Heart left ventricle (tissue), 16 donors: ENCODE results near the gene RUFY4. TPM values are rescaled to one million over a fixed set of nuclear protein-coding genes. Genes with fewer than 3 reads are reported as not detected.

Experiments used
- ATAC-seq, 4 donors: fragments of 200-7000 bp; cut with Tn5 transposase; one replicate each; pipeline ENCODE4 v1.9.1; 2020 to 2022; ENCODE audit warnings: moderate library complexity in 4 of 4, mild to moderate bottlenecking in 3 of 4, moderate number of reproducible peaks in 1 of 4
- DNase-seq, 5 donors: peaks; one replicate each; pipeline ENCODE4 v3.0.0-alpha.2; 2020
- H3K27ac ChIP-seq, 12 donors: fragments of 200-600 bp; sonication (generic) in 4 of 12; one replicate each; pipeline versions ENCODE4 v1.5.0 to v1.8.0; 2016 to 2022; ENCODE audit warnings: mild to moderate bottlenecking in 2 of 12
- H3K27me3 ChIP-seq, 9 donors: fragments of 200-600 bp; sonication (generic) in 2 of 9; one replicate each; pipeline versions ENCODE4 v1.5.1 to v1.8.0; 2016 to 2022; ENCODE audit warnings: mild to moderate bottlenecking in 3 of 9
- H3K36me3 ChIP-seq, 9 donors: fragments of 200-600 bp; sonication (generic) in 2 of 9; one replicate each; pipeline versions ENCODE4 v1.5.0 to v1.8.0; 2018 to 2022; ENCODE audit warnings: mild to moderate bottlenecking in 2 of 9
- H3K4me1 ChIP-seq, 12 donors: fragments of 200-600 bp; sonication (generic) in 4 of 12; one replicate each; pipeline versions ENCODE4 v1.5.0 to v1.8.0; 2016 to 2022; ENCODE audit warnings: mild to moderate bottlenecking in 3 of 12
- H3K4me3 ChIP-seq, 12 donors: fragments of 200-600 bp; sonication (generic) in 4 of 12; one replicate each; pipeline versions ENCODE4 v1.5.0 to v1.8.0; 2017 to 2022; ENCODE audit warnings: mild to moderate bottlenecking in 9 of 12, moderate library complexity in 4 of 12
- H3K9me3 ChIP-seq, 12 donors: fragments of 200-600 bp; sonication (generic) in 4 of 12; one replicate each; pipeline versions ENCODE4 v1.5.0 to v1.8.0; 2016 to 2022; ENCODE audit warnings: mild to moderate bottlenecking in 1 of 12
- POLR2A ChIP-seq, 2 donors: fragments of 450-650 bp; IDR thresholded peaks; one replicate each; pipeline ENCODE4 v1.6.1; 2017; ENCODE audit warnings: antibody characterized with exemption in 2 of 2, mild to moderate bottlenecking in 2 of 2, moderate library complexity in 2 of 2
- WGBS, 4 donors: extraction: QIAGEN DNeasy Blood & Tissue Kit in 2 of 4; methylation state at CpG; one replicate each; pipeline versions ENCODE4 v1.1.5 to v1.1.7; 2013 to 2018; 5-methylcytosine and 5-hydroxymethylcytosine counted together
- intact Hi-C, 10 donors: fragments of 100-400 bp; cut with DNase I; formaldehyde crosslinking; loops; one replicate each; pipeline versions ENCODE4 v1.11.1 to v1.14.2; 2022
- polyA plus RNA-seq, 2 donors: library from polyadenylated mRNA; stranded (reverse); fragments of 200-250 nt; gene quantifications; one replicate each; pipeline ENCODE4 v1.2.3, GENCODE V29; 2013
- total RNA-seq, 9 donors: library from RNA; depleted of rRNA in 2 of 9; stranded (reverse); fragments of >200 nt in 2 of 9; fragmentation: NEBNext Ultra II Directional in 3 of 9; extraction: Animal tissue kit (Norgen Biotek cat#: 25700) in 3 of 9; gene quantifications; one replicate each; pipeline versions ENCODE4 v1.1.0 to v1.2.4, GENCODE V29; 2016 to 2023
- TF ChIP-seq, protein P1 (sequence below), 12 donors: fragments of 200-600 bp; sonication (generic) in 4 of 12; IDR thresholded peaks; one replicate each; pipeline versions ENCODE4 v1.5.0 to v1.8.0; 2018 to 2022; ENCODE audit warnings: antibody characterized with exemption in 12 of 12, mild to moderate bottlenecking in 5 of 12
- donor health status: ischemic (EF 13 %, LVEDD 7.1; RV severe dilation, severe dysfunction).
- donor health status: healthy with polysubstance abuse.
- donor health status: DM: no; HTN: yes; CAD: no.
- donor health status: DM: no; HTN: no; CAD: no.
- donor health status: ischemic (EF 25% LVEDD 6.9; RV normal size, moderate dysfunction).
- donor health status: ischemic (EF 25% LVEDD 5.7; RV mildly dilated, moderate dysfunction).
- donor health status: healthy.
- donor health status: DM: yes; HTN: yes; CAD: no.
- donor health status: ischemic (EF 35%, LVEDD 5.7; RV mildly dilated, moderate dysfunction).
- donor health status: nonischemic (EF 11% LVEDD 7.7; RV severe dilation, severe dysfunction).
- donor health status: DM: yes; HTN: yes; CAD: no.
- donor health status: PGD.
- donor health status: ischemic (EF 29% LVEDD 5.4; RV normal size, mild dysfunction).
- donor health status: nonischemic (EF 23%, LVEDD 6.1; RV moderate dilation, normal function).

RUFY4 gene
- total and polyA plus RNA-seq, 11 donors: 0.11 to 1.0 (median 0.14) TPM; not detected in 8

- no peak for ATAC-seq
Observed at GRCh38 chr2:218137514-218137913, 68.5 kb downstream of the RUFY4 start.

GRCh38 chr2:218138047-218138446, 69.0 kb downstream of the RUFY4 start:
- TF ChIP-seq, protein P1, sequence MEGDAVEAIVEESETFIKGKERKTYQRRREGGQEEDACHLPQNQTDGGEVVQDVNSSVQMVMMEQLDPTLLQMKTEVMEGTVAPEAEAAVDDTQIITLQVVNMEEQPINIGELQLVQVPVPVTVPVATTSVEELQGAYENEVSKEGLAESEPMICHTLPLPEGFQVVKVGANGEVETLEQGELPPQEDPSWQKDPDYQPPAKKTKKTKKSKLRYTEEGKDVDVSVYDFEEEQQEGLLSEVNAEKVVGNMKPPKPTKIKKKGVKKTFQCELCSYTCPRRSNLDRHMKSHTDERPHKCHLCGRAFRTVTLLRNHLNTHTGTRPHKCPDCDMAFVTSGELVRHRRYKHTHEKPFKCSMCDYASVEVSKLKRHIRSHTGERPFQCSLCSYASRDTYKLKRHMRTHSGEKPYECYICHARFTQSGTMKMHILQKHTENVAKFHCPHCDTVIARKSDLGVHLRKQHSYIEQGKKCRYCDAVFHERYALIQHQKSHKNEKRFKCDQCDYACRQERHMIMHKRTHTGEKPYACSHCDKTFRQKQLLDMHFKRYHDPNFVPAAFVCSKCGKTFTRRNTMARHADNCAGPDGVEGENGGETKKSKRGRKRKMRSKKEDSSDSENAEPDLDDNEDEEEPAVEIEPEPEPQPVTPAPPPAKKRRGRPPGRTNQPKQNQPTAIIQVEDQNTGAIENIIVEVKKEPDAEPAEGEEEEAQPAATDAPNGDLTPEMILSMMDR (IDR thresholded peaks at IDR 0.05): no peak
- no peak for TF ChIP-seq POLR2A (IDR thresholded peaks at IDR 0.05)
- Histone ChIP-seq H3K36me3 (no peaks in the 10 kb centered on the region), H3K27ac (no peak overlapping the region), H3K27me3 (peaks cover 0 to 23% (median 0%) of the 10 kb centered on the region in 9 donors), H3K4me3 (no peak overlapping the region), H3K4me1 (no peaks in the 10 kb centered on the region), H3K9me3 (no peaks in the 10 kb centered on the region)
- ATAC-seq (no peak), DNase-seq (no peak)
- intact Hi-C loops: no loop called here
- 68 to 82% (median 74%) methylated on average over 4 of the region's 4 CpGs for WGBS, 4 donors

More at GRCh38 chr2:218137514-218137913, 68.5 kb downstream of the RUFY4 start:
- Histone ChIP-seq H3K9me3 (no peaks in the 10 kb centered on the region), H3K4me1 (no peaks in the 10 kb centered on the region), H3K27ac (no peak overlapping the region), H3K36me3 (no peaks in the 10 kb centered on the region), H3K27me3 (peaks cover 0 to 23% (median 0%) of the 10 kb centered on the region in 9 donors), H3K4me3 (no peak overlapping the region)
- 42 to 73% (median 66%) methylated on average over 3 of the region's 3 CpGs for WGBS, 4 donors
- DNase-seq: no peak
- intact Hi-C loops: no loop called here
- TF ChIP-seq, protein P1 (IDR thresholded peaks at IDR 0.05): no peak
- TF ChIP-seq POLR2A (IDR thresholded peaks at IDR 0.05): no peak

Other genes with a start within 250 kb of the RUFY4 start
- 100 to 1,000 TPM; 513 to 899 (median 742) TPM for gene TNS1, start 66.3 kb upstream of the RUFY4 start, total RNA-seq
- gene TNS1, start 66.3 kb upstream of the RUFY4 start, polyA plus RNA-seq: 100 to 1,000 TPM; 243 to 339 TPM
- 1 to 10 TPM in 2 of 9 donors, under 1 TPM in 7; 0.27 to 2.0 (median 0.56) TPM for gene CXCR2, start 56.8 kb downstream of the RUFY4 start, total RNA-seq
- under 1 TPM; 0.11 to 0.19 TPM for gene CXCR2, start 56.8 kb downstream of the RUFY4 start, polyA plus RNA-seq
- 1 to 10 TPM in 2 of 9 donors, under 1 TPM in 7; 0.23 to 1.9 (median 0.59) TPM for gene CXCR1, start 97.7 kb downstream of the RUFY4 start, total RNA-seq
- under 1 TPM; 0.08 to 0.22 TPM for gene CXCR1, start 97.7 kb downstream of the RUFY4 start, polyA plus RNA-seq
- gene ARPC2, start 147.9 kb downstream of the RUFY4 start, total RNA-seq: 100 to 1,000 TPM; 126 to 278 (median 139) TPM
- 100 to 1,000 TPM in 1 of 2 donors, 10 to 100 TPM in 1; 64.9 to 223 TPM for gene ARPC2, start 147.9 kb downstream of the RUFY4 start, polyA plus RNA-seq
- gene GPBAR1, start 191.8 kb downstream of the RUFY4 start, total RNA-seq: 1 to 10 TPM in 6 of 9 donors, under 1 TPM in 3; 0.52 to 4.7 (median 1.2) TPM
- 1 to 10 TPM in 1 of 2 donors, under 1 TPM in 1; 1.00 to 1.8 TPM for gene GPBAR1, start 191.8 kb downstream of the RUFY4 start, polyA plus RNA-seq
- gene AAMP, start 200.9 kb downstream of the RUFY4 start, total RNA-seq: 100 to 1,000 TPM in 2 of 9 donors, 10 to 100 TPM in 7; 51.6 to 127 (median 58.0) TPM
- gene AAMP, start 200.9 kb downstream of the RUFY4 start, polyA plus RNA-seq: 100 to 1,000 TPM in 1 of 2 donors, 10 to 100 TPM in 1; 58.6 to 150 TPM
- gene PNKD, start 201.3 kb downstream of the RUFY4 start, total RNA-seq: 10 to 100 TPM; 53.8 to 78.7 (median 72.5) TPM
- gene PNKD, start 201.3 kb downstream of the RUFY4 start, polyA plus RNA-seq: 100 to 1,000 TPM in 1 of 2 donors, 10 to 100 TPM in 1; 54.6 to 146 TPM
- gene TMBIM1, start 223.2 kb downstream of the RUFY4 start, total RNA-seq: 100 to 1,000 TPM in 7 of 9 donors, 10 to 100 TPM in 2; 89.1 to 173 (median 126) TPM
- gene TMBIM1, start 223.2 kb downstream of the RUFY4 start, polyA plus RNA-seq: 100 to 1,000 TPM in 1 of 2 donors, 10 to 100 TPM in 1; 41.8 to 208 TPM